Fibroblast of peridontal ligament (primary cell): Measurements from ENCODE around the gene MORC3.
"Not testable (repeated sequence)": the region's sequence is repeated elsewhere in the genome, so short reads cannot be mapped to it uniquely, and the experiment has no call there.

Experiments
- DNase-seq: peaks from one replicate; pipeline ENCODE4 v3.0.0-alpha.2; 2010; ENCODE audit errors: extremely low read depth

Gene MORC3

GRCh38 chr21:36385233-36386030 lies 65.4 kb downstream of the MORC3 start, which contains the start of gene CHAF1B:
TSS of gene CHAF1B (plus strand) at chr21:36385392. CDS start at chr21:36386137, 745 bp downstream.
- peak; percentile 59 for DNase-seq

GRCh38 chr21:36386031-36386642 lies 66.1 kb downstream of the MORC3 start:
- DNase-seq = peak; percentile 20

- no peak for DNase-seq
Measured at GRCh38 chr21:36388096-36388495, 68.1 kb downstream of the MORC3 start.

GRCh38 chr21:36388835-36389234 lies 68.8 kb downstream of the MORC3 start:
- peak; percentile 21 for DNase-seq

DNA sequence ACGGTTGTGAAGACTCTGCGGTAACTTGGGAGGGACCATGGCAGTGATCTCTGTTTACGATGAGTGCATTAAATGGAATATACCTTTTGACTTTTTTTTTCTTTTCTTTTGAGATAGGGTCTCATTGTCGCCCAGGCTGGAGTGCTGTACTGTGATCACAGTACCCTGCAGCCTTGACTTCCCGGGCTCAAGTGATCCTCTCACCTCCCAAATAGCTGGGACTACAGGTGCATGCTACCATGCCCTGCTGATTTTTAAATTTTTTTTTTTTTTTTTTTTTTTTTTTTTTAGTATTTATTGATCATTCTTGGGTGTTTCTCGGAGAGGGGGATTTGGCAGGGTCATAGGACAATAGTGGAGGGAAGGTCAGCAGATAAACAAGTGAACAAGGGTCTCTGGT lies 71.7 kb downstream of the MORC3 start:
- DNase-seq = not testable (repeated sequence)

- DNase-seq = no peak
Measured at GRCh38 chr21:36395353-36396111, 75.5 kb downstream of the MORC3 start.

DNA sequence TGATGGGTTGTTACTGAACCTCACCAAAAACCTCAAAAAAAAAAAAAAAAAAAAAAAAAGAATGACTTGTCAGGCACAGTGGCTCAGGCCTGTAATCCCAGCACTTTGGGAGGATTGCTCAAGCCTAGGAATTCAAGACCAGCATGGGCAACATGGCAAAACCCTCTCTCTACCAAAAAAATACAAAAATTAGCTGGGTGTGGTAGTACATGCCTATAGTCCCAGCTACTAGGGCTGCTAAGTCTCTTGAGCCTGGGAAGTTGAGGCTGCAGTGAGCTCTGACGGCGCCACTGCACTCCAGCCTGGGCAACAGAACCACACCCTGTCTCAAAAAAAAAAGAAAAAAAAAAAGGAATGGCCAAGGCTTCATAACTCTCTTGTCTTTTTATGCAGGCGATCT lies 76.3 kb downstream of the MORC3 start:
- no peak for DNase-seq

GRCh38 chr21:36396971-36397370 lies 77.0 kb downstream of the MORC3 start:
- DNase-seq = no peak

DNA sequence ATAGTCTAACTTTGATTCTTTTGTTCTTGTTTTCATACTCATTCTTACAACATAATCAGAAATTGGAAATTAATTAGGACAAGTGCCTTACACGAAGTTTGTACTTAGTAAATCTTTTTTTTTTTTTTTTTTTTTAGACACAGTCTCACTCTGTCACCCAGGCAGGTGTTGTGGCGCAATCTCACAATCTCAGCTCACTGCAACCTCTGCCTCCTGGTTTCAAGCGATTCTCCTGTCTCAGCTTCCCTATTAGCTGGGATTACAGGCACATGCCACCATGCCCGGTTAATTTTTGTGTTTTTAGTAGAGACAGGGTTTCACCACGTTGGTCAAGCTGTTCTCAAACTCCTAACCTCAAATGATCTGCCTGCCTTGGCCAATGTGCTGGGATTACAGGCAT lies 77.6 kb downstream of the MORC3 start:
- no peak for DNase-seq

- not testable (repeated sequence) for DNase-seq
Measured at GRCh38 chr21:36399736-36400135, 79.7 kb downstream of the MORC3 start.

GRCh38 chr21:36400719-36401118 lies 80.7 kb downstream of the MORC3 start:
- DNase-seq = no peak

- no peak for DNase-seq
Measured at GRCh38 chr21:36402339-36402738, 82.3 kb downstream of the MORC3 start.

- no peak for DNase-seq
Measured at GRCh38 chr21:36403713-36404112, 83.7 kb downstream of the MORC3 start.

- DNase-seq = no peak
Measured at GRCh38 chr21:36408568-36408967, 88.6 kb downstream of the MORC3 start.

DNA sequence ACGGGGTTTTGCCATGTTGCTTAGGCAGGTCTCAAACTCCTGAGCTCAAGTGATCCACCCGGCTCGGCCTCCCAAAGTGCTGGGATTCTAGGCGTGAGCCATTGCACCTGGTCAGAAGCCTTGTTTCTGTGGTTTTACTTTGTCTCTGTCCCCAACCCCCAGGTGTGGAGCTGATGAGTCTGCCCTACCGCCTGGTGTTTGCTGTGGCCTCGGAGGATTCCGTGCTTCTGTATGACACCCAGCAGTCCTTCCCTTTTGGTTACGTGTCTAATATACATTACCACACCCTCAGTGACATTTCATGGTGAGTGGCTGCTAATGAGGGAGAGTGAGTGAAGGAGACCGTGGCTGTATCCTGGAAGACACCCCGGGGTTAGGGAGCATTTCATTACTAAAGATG lies 91.3 kb downstream of the MORC3 start:
- DNase-seq = no peak

- DNase-seq = no peak
Measured at GRCh38 chr21:36412916-36413315, 92.9 kb downstream of the MORC3 start.

DNA sequence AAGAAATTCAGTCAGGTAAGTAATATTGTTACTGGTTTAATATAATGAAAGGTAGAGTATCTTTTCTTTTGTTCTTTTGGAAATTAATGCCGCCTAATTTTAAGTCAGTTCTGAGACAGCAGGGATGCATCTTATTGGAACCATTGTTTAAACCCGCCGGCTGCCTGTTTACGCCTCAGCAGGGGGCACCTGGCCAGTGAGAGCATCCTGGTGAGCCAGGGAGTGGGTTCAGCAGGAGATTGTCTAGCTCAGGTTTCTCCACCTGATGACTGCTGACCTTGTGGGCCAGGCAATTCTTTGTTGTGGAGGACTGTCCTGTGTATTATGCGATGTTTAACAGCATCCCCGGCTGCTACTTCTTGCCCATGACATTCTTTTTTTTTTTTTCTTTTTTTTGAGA lies 95.4 kb downstream of the MORC3 start:
- no peak for DNase-seq

DNA sequence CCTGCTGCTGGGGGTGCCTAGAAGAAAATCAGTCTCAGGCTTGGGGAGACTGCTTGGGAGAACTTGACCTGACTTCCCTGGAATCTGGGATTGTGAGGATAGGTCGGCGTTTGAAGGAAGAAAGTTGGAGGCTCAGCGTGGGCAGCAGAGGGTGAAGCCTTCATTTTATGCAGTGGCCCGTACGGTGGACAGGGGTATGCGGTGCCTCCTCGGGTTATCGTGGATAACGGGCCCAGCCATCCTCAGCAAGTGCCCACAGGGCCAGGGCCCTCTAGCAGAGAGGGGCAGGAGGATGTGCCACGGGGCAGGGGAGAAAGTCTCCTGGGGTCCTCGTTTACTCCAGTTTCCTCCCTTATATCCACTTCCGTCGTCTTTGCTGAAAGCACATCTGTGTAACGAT lies 99.2 kb downstream of the MORC3 start:
- DNase-seq = no peak

DNA sequence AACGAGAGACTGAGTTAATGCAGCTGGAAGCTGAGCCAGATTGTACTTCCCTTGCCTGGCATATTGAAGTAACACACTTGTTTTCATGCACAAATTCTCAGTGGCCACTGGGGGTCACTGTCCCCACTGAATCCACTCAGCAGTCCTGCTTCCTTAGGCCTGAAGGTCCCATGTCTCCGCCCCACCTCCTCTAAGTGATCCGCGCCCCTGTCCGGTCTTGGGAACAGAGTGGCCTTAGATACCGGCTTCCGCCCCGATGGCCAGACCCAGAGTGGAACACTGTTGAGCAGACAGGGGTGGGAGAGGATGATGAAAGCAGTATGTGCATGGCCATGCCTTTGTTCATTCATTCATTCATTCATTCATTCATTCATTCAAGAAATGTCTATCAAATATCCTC lies 100.0 kb downstream of the MORC3 start:
- DNase-seq = peak; percentile 87

DNA sequence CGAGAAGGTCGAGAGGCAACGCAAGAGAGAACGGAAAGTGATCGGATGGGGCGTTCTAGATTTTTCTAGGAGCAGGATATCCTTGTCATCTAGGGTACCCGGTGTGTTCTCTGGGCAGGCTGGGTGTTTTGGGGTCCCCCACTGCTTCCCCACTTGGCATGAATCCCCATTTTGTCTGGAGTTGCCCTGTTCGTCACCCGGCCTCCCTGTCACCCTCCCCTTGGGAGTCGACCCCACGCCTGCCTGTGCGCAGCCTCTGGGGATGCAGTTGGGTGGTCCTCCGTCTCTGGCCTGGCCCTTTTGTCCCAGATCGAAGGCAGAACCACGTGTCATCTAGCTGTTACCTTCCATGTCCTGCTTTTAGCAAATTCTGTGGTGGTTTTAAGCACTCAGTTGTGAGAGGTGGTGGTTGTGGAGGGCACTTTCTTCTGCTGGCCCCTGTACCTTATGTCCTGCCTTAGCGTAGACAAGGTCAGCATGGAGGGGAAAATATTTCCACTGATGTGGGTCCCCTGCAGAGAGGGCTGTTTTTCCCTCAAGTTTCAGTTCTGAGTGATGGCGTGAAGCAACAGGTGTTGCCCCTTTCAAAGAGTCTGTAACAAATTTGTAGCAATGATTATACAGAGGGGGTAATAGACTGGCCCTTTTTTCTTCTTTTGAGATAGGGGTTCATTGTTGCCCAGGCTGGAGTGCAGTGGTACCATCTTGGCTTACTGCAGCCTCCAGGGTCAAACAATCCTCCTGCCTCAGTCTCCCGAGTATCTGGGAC lies 100.8 kb downstream of the MORC3 start:
- DNase-seq = no peak

GRCh38 chr21:36422279-36423098 lies 102.5 kb downstream of the MORC3 start:
- DNase-seq = peak; percentile 43
